Measurements from ENCODE around the gene CCNF. TPM values are rescaled to one million over a fixed set of nuclear protein-coding genes. Genes with fewer than 3 reads are reported as not detected.

Gene CCNF
- total RNA-seq, 1 experiment from 2014 or later, result 60.8 TPM

- H3K27ac ChIP-seq (ENCODE audit: low read depth, low read length), result no peak overlapping the region
- no peaks in the 10 kb centered on the region for H3K36me3 ChIP-seq (ENCODE audit: control insufficient read depth in 1 of 2, insufficient read depth in 2 of 2, low read length in 2 of 2)
- no peak overlapping the region for H2AFZ ChIP-seq (ENCODE audit: low read depth, low read length, poor library complexity, severe bottlenecking)
- no peak overlapping the region for H3K4me3 ChIP-seq (replicated peaks in 1 of 2; ENCODE audit: low read depth in 1 of 2, low read length in 2 of 2)
- ATAC-seq (no peak), DNase-seq (ENCODE audit: low read depth, low spot score) (no peak)
- H3K9me2 ChIP-seq (ENCODE audit: insufficient read depth), result no peaks in the 10 kb centered on the region
- BruUV-seq (replicated peaks), result no TSS peak
- RAD21 ChIA-PET (ENCODE audit: low non-redundant PET in 1 of 2, low total read pairs in 2 of 2, uncharacterized antibody in 2 of 2, unreplicated experiment in 2 of 2), result no interaction called here
- intact Hi-C loops (cut with micrococcal nuclease), result no loop called here
- no peaks in the 10 kb centered on the region for H3K79me2 ChIP-seq (ENCODE audit: insufficient read depth, low read length)
- H3K4me1 ChIP-seq (ENCODE audit: control insufficient read depth in 1 of 2, insufficient read depth in 2 of 2, low read length in 2 of 2), result no peaks in the 10 kb centered on the region
- H3K9ac ChIP-seq (ENCODE audit: low read length), result no peak overlapping the region
- no peaks in the 10 kb centered on the region for H3K27me3 ChIP-seq (ENCODE audit: insufficient read depth, low read length)
- POLR2A ChIA-PET, result no interaction called here
- no peaks in the 10 kb centered on the region for H4K20me1 ChIP-seq (ENCODE audit: insufficient read depth)
- peaks cover 0 to 3% of the 10 kb centered on the region in 2 experiments; a peak in 1 of 4 replicates for H3K9me3 ChIP-seq (ENCODE audit: control insufficient read depth in 1 of 2, insufficient read depth in 1 of 2, low read depth in 1 of 2, low read length in 2 of 2)
- no peak overlapping the region for H3K4me2 ChIP-seq (ENCODE audit: low read length)
- CTCF ChIA-PET, result no interaction called here
- TF ChIP-seq RAD21 (IDR thresholded peaks at IDR 0.05; ENCODE audit: low read depth) (no peak), CEBPB (IDR thresholded peaks at IDR 0.05; ENCODE audit: low read depth) (no peak), REST (IDR thresholded peaks at IDR 0.05; ENCODE audit: low read depth) (no peak), SP1 (IDR thresholded peaks at IDR 0.05; ENCODE audit: low read depth) (no peak), ZBTB33 (IDR thresholded peaks at IDR 0.05; ENCODE audit: extremely low read depth, insufficient replicate concordance, low read length) (no peak), TCF7L2 (IDR thresholded peaks at IDR 0.05; ENCODE audit: borderline replicate concordance, extremely low read depth, insufficient read depth, insufficient read length) (no peak), EGR1 (IDR thresholded peaks at IDR 0.05; ENCODE audit: low read depth) (no peak)
Measured at GRCh38 chr16:2384426-2384825, 44.8 kb upstream of the CCNF start.
